DND-41 (cell line): ENCODE data around the gene TEX2.

Experiments
- ATAC-seq: fragments of 200-7000 bp; cut with Tn5 transposase; 3 replicates; pipeline ENCODE4 v1.9.1; 2021; ENCODE audit warnings: low read depth; ENCODE audit not compliant: insufficient read depth
- DNase-seq: peaks from one replicate; pipeline ENCODE4 v3.0.0-alpha.2; 2020
- H2AFZ ChIP-seq: 2 replicates; pipeline ENCODE4 v1.6.0; 2012; ENCODE audit warnings: low read depth, low read length
- H3K27ac ChIP-seq: 2 replicates; pipeline ENCODE4 v1.5.1; 2012; ENCODE audit warnings: low read length, inconsistent platforms
- H3K27me3 ChIP-seq: fragments of 200-600 bp; sonication (generic); 2 replicates; pipeline ENCODE4 v1.6.0; 2012; ENCODE audit warnings: low read length, mild to moderate bottlenecking, inconsistent platforms; ENCODE audit not compliant: insufficient read depth, poor library complexity
- H3K36me3 ChIP-seq: 2 replicates; pipeline ENCODE4 v1.5.1; 2012; ENCODE audit warnings: low read length, inconsistent platforms; ENCODE audit not compliant: insufficient read depth
- H3K4me1 ChIP-seq: 2 replicates; pipeline ENCODE4 v1.5.1; 2012; ENCODE audit warnings: mild to moderate bottlenecking, low read length; ENCODE audit not compliant: insufficient read depth
- H3K4me2 ChIP-seq: 2 replicates; pipeline ENCODE4 v1.6.0; 2012; ENCODE audit warnings: mild to moderate bottlenecking, moderate library complexity, low read length, inconsistent platforms; ENCODE audit not compliant: insufficient read depth
- H3K4me3 ChIP-seq, 2 experiments: fragments of 200-600 bp in 1 of 2; shearing (Covaris generic) in 1 of 2; 2 replicates each; pipeline ENCODE4 v1.5.1; 2012 to 2016; ENCODE audit warnings: inconsistent platforms in 2 of 2, low read length in 2 of 2, mild to moderate bottlenecking in 2 of 2, low read depth in 1 of 2, moderate library complexity in 1 of 2
- H3K79me2 ChIP-seq: 2 replicates; pipeline ENCODE4 v1.6.0; 2012; ENCODE audit warnings: low read length, inconsistent platforms; ENCODE audit not compliant: insufficient read depth
- H3K9ac ChIP-seq: 2 replicates; pipeline ENCODE4 v1.6.0; 2012; ENCODE audit warnings: low read depth, mild to moderate bottlenecking, inconsistent platforms, low read length, moderate library complexity
- H3K9me3 ChIP-seq: 2 replicates; pipeline ENCODE4 v1.5.1; 2012; ENCODE audit warnings: low read length, moderate library complexity, mild to moderate bottlenecking, inconsistent platforms; ENCODE audit not compliant: insufficient read depth, severe bottlenecking
- H4K20me1 ChIP-seq: 2 replicates; pipeline ENCODE4 v1.6.0; 2012; ENCODE audit warnings: low read length; ENCODE audit not compliant: insufficient read depth
- CTCF ChIP-seq: IDR thresholded peaks from 2 replicates; pipeline ENCODE4 v1.5.1; 2012; ENCODE audit warnings: borderline replicate concordance, low read length, moderate library complexity, mild to moderate bottlenecking; ENCODE audit not compliant: poor library complexity, severe bottlenecking; ENCODE audit errors: extremely low read depth
- EZH2 ChIP-seq: IDR thresholded peaks from 3 replicates; pipeline ENCODE4 v1.6.1; 2012; ENCODE audit warnings: borderline replicate concordance, low read depth, mild to moderate bottlenecking, moderate library complexity, low read length, inconsistent platforms; ENCODE audit not compliant: severe bottlenecking

Gene TEX2

GRCh38 chr17:64162554-64162953, 100.5 kb downstream of the TEX2 start:
- Histone ChIP-seq H3K79me2 (no peaks in the 10 kb centered on the region), H3K9ac (no peak overlapping the region), H4K20me1 (no peaks in the 10 kb centered on the region), H3K4me1 (no peaks in the 10 kb centered on the region), H3K36me3 (peaks cover 16% of the 10 kb centered on the region; the same call in 1 of the 2 replicates), H3K4me3 (no peak overlapping the region), H3K27me3 (no peaks in the 10 kb centered on the region), H3K9me3 (no peaks in the 10 kb centered on the region), H3K27ac (no peak overlapping the region), H2AFZ (no peak overlapping the region), H3K4me2 (no peak overlapping the region)
- TF ChIP-seq EZH2 (no peak), CTCF (no peak)
- no peak for DNase-seq
- ATAC-seq: no peak

- DNase-seq (no peak), ATAC-seq (no peak)
- TF ChIP-seq EZH2 (no peak), CTCF (no peak)
These were observed 101.5 kb downstream of the TEX2 start for GRCh38 chr17:64161380-64162176.

GRCh38 chr17:64160378-64160777, 102.7 kb downstream of the TEX2 start:
- Histone ChIP-seq H3K4me2 (no peak overlapping the region), H2AFZ (no peak overlapping the region), H3K27me3 (no peaks in the 10 kb centered on the region), H4K20me1 (no peaks in the 10 kb centered on the region), H3K27ac (no peak overlapping the region), H3K4me1 (no peaks in the 10 kb centered on the region), H3K79me2 (no peaks in the 10 kb centered on the region), H3K4me3 (no peak overlapping the region), H3K9me3 (no peaks in the 10 kb centered on the region), H3K36me3 (peaks cover 8% of the 10 kb centered on the region; the same call in 1 of the 2 replicates), H3K9ac (no peak overlapping the region)
- TF ChIP-seq EZH2 (no peak), CTCF (no peak)
- ATAC-seq (no peak), DNase-seq (no peak)

More at GRCh38 chr17:64161380-64162176, 101.5 kb downstream of the TEX2 start:
- no peaks in the 10 kb centered on the region for H3K27me3 ChIP-seq
- no peak overlapping the region for H3K4me2 ChIP-seq
- no peak overlapping the region for H3K4me3 ChIP-seq
- H2AFZ ChIP-seq: no peak overlapping the region
- peaks cover 12% of the 10 kb centered on the region; the same call in 1 of the 2 replicates for H3K36me3 ChIP-seq
- H3K27ac ChIP-seq: no peak overlapping the region
- no peaks in the 10 kb centered on the region for H4K20me1 ChIP-seq
- no peaks in the 10 kb centered on the region for H3K79me2 ChIP-seq
- no peaks in the 10 kb centered on the region for H3K4me1 ChIP-seq
- H3K9me3 ChIP-seq: no peaks in the 10 kb centered on the region
- H3K9ac ChIP-seq: no peak overlapping the region
